Measurements from ENCODE around the gene CTXND1.
"Not testable (repeated sequence)": the region's sequence is repeated elsewhere in the genome, so short reads cannot be mapped to it uniquely, and the experiment has no call there.

CTXND1 gene

GRCh38 chr15:80159811-80160569 is 92.0 kb downstream of the CTXND1 start:
- DNase-seq (ENCODE audit: low spot score): no peak

GRCh38 chr15:80159301-80159700 is 92.7 kb downstream of the CTXND1 start:
- DNase-seq (ENCODE audit: low spot score): no peak

- no peak for DNase-seq (ENCODE audit: low spot score)
Measured at GRCh38 chr15:80157215-80157614, 94.8 kb downstream of the CTXND1 start.

GRCh38 chr15:80156176-80156720 is 95.8 kb downstream of the CTXND1 start:
- no peak for DNase-seq (ENCODE audit: low spot score)

- not testable (repeated sequence) for DNase-seq (ENCODE audit: low spot score)
Measured at GRCh38 chr15:80155378-80156175, 96.4 kb downstream of the CTXND1 start.

GRCh38 chr15:80155001-80155377 is 97.0 kb downstream of the CTXND1 start:
- no peak for DNase-seq (ENCODE audit: low spot score)

GRCh38 chr15:80154336-80154735 is 97.7 kb downstream of the CTXND1 start:
- DNase-seq (ENCODE audit: low spot score): no peak

- DNase-seq (ENCODE audit: low spot score): no peak
Measured at GRCh38 chr15:80153900-80154299, 98.1 kb downstream of the CTXND1 start.

GRCh38 chr15:80152896-80153876 is 98.8 kb downstream of the CTXND1 start, which contains the start of gene FAH:
Gene FAH, plus strand, starts transcription at chr15:80152999. Its CDS starts 56 bp downstream, at chr15:80153055.
- no peak for DNase-seq (ENCODE audit: low spot score)

GRCh38 chr15:80152180-80152895 is 99.7 kb downstream of the CTXND1 start:
- peak; percentile 95 for DNase-seq (ENCODE audit: low spot score)

GRCh38 chr15:80151576-80151975 is 100.4 kb downstream of the CTXND1 start:
- DNase-seq (ENCODE audit: low spot score): no peak

GRCh38 chr15:80151148-80151547 is 100.9 kb downstream of the CTXND1 start:
- DNase-seq (ENCODE audit: low spot score): no peak

Data from left forelimb (tissue), 1 donor.